Loucy (cell line): ENCODE data around the gene ADSL.

ENCODE experiments used
- EZH2phosphoT487 ChIP-seq: fragments of 200-600 bp; IDR thresholded peaks from 2 replicates; pipeline ENCODE4 v1.6.1; 2018; ENCODE audit warnings: antibody characterized with exemption, mild to moderate bottlenecking, moderate library complexity, borderline replicate concordance
- TF ChIP-seq, protein P1 (sequence below): fragments of 200-600 bp; sonication (generic); conservative IDR thresholded peaks from 2 replicates; pipeline ENCODE4 v1.5.1; 2014; ENCODE audit warnings: mild to moderate bottlenecking, antibody characterized with exemption, low read length

DNA sequence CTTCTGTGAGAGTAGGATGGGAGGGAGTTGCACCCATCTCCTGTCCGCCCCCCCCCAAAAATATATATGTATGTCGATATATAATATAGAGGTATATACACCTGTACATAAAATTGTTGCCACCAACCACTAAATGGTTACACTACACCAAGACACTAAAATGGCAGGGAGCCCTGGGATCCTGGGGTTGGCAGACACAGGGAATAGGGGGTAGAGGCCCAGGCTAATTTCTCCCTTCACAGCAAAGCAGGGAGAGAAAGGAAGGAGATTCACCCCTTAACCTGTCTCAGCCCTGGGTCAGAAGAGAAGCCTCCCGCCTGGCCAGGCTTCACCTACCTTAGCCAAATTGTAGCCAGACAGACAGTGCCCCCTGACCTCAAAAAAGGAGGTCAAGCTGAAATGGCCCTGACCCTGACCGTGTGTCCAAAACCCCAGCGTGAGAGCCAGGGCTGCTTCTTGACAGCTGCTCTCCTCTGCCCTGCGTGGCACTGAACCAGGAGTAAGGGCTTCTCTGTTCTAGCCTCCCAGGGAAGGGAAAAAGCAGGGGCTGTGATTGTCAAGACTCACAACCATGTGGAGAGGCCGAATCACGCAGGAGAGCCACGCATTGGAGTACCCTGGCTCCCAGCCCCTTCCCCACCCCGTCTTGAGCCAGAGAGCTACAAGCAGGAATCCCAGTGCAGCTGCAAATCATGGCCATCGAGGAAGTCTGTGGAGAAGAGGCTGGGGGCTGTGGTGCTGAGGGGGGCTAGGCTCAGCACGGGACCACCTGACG, 64.6 kb downstream of the ADSL start:
- TF ChIP-seq, protein P1, sequence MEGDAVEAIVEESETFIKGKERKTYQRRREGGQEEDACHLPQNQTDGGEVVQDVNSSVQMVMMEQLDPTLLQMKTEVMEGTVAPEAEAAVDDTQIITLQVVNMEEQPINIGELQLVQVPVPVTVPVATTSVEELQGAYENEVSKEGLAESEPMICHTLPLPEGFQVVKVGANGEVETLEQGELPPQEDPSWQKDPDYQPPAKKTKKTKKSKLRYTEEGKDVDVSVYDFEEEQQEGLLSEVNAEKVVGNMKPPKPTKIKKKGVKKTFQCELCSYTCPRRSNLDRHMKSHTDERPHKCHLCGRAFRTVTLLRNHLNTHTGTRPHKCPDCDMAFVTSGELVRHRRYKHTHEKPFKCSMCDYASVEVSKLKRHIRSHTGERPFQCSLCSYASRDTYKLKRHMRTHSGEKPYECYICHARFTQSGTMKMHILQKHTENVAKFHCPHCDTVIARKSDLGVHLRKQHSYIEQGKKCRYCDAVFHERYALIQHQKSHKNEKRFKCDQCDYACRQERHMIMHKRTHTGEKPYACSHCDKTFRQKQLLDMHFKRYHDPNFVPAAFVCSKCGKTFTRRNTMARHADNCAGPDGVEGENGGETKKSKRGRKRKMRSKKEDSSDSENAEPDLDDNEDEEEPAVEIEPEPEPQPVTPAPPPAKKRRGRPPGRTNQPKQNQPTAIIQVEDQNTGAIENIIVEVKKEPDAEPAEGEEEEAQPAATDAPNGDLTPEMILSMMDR: no peak
- TF ChIP-seq EZH2phosphoT487: no peak
